ENCODE data around the gene DLL3. TPM values are rescaled to one million over a fixed set of nuclear protein-coding genes. Genes with fewer than 3 reads are reported as not detected.

DLL3 gene
- total RNA-seq, 1 experiment from 2014 or later = 1.4 TPM

- Histone ChIP-seq H3K4me1 (replicated peaks; ENCODE audit: insufficient read depth) (peaks cover 10% of the 10 kb centered on the region), H3K4me3 (peak within 1 kb of the TSS; percentile 75), H3K27ac (peak within 1 kb of the TSS; percentile 44), H3K36me3 (ENCODE audit: low read depth) (no peaks in the 10 kb centered on the region), H2AFZ (peak within 1 kb of the TSS; percentile 84), H3K9me2 (ENCODE audit: insufficient read depth) (no peaks in the 10 kb centered on the region), H3K79me2 (ENCODE audit: low read depth) (peaks cover 15% of the 10 kb centered on the region), H3K27me3 (ENCODE audit: insufficient read depth, low read depth) (no peaks in the 10 kb centered on the region), H3K9me3 (ENCODE audit: insufficient read depth, low read depth) (no peaks in the 10 kb centered on the region), H3K4me2 (peak within 1 kb of the TSS; percentile 82), H3F3A (ENCODE audit: insufficient read depth, low read depth) (no peaks in the 10 kb centered on the region; the same call in 1 of the 2 replicates), H4K20me1 (ENCODE audit: insufficient read depth) (no peaks in the 10 kb centered on the region; the same call in 1 of the 2 replicates)
- TF ChIP-seq CTCF (conservative IDR thresholded peaks at IDR 0.05) (peak; percentile 78; the same call in 1 of the 2 replicates), EZH2 (IDR thresholded peaks at IDR 0.05; ENCODE audit: low read depth) (no peak)
- POLR2A ChIA-PET (ENCODE audit: unreplicated experiment) = no interaction called here
- peak; percentile 86 to 95 for DNase-seq
- intact Hi-C loops (cut with micrococcal nuclease; ENCODE audit: unreplicated experiment) = no loop called here
- TSS peak; percentile 97 for BruUV-seq (replicated peaks)
- CTCF ChIA-PET = interaction anchor here (0.5 to 0.7 kb wide), 5 partner anchors 12 to 391 kb away, joined by 3 to 5 read pairs (median 5); no protein-coding TSS in a partner anchor
Measured at GRCh38 chr19:39539518-39540332, 41.0 kb downstream of the DLL3 start, which contains the start of gene EID2. TSS of gene EID2 (minus strand) at chr19:39540161. CDS start at chr19:39540079, 82 bp downstream.

GRCh38 chr19:39540333-39540673 is 41.6 kb downstream of the DLL3 start:
- POLR2A ChIA-PET (ENCODE audit: unreplicated experiment) = interaction anchor here (0.6 kb wide), 1 partner anchor 104 kb away, joined by 4 read pairs; the partner anchor contains the start of gene RPS16
- no TSS peak for BruUV-seq (replicated peaks)

More at GRCh38 chr19:39540333-39540673, 41.6 kb downstream of the DLL3 start:
- no peaks in the 10 kb centered on the region; the same call in 1 of the 2 replicates for H3F3A ChIP-seq (ENCODE audit: insufficient read depth, low read depth)
- intact Hi-C loops (cut with micrococcal nuclease; ENCODE audit: unreplicated experiment) = no loop called here
- H4K20me1 ChIP-seq (ENCODE audit: insufficient read depth) = no peaks in the 10 kb centered on the region; the same call in 1 of the 2 replicates
- no peaks in the 10 kb centered on the region for H3K9me2 ChIP-seq (ENCODE audit: insufficient read depth)
- H3K36me3 ChIP-seq (ENCODE audit: low read depth) = no peaks in the 10 kb centered on the region
- H3K79me2 ChIP-seq (ENCODE audit: low read depth) = peaks cover 15% of the 10 kb centered on the region
- H3K4me2 ChIP-seq = peak overlapping the region; percentile 82
- H3K4me3 ChIP-seq = peak overlapping the region; percentile 75; the same call in 1 of the 2 replicates
- no peak for TF ChIP-seq EZH2 (IDR thresholded peaks at IDR 0.05; ENCODE audit: low read depth)
- peak; percentile 14; the same call in 1 of the 2 replicates for TF ChIP-seq CTCF (conservative IDR thresholded peaks at IDR 0.05)
- H3K9me3 ChIP-seq (ENCODE audit: insufficient read depth, low read depth) = no peaks in the 10 kb centered on the region
- DNase-seq = no peak
- H3K27me3 ChIP-seq (ENCODE audit: insufficient read depth, low read depth) = peaks cover 2% of the 10 kb centered on the region; the same call in 1 of the 2 replicates
- CTCF ChIA-PET = interaction anchor here (0.5 kb wide), 1 partner anchor 47 kb away, joined by 5 read pairs; no protein-coding TSS in a partner anchor
- H2AFZ ChIP-seq = no peak overlapping the region
- peaks cover 10% of the 10 kb centered on the region for H3K4me1 ChIP-seq (replicated peaks; ENCODE audit: insufficient read depth)
- no peak overlapping the region for H3K27ac ChIP-seq

Measured in PC-9 (cell line).